ENCODE results near the gene ATF7.

DNA sequence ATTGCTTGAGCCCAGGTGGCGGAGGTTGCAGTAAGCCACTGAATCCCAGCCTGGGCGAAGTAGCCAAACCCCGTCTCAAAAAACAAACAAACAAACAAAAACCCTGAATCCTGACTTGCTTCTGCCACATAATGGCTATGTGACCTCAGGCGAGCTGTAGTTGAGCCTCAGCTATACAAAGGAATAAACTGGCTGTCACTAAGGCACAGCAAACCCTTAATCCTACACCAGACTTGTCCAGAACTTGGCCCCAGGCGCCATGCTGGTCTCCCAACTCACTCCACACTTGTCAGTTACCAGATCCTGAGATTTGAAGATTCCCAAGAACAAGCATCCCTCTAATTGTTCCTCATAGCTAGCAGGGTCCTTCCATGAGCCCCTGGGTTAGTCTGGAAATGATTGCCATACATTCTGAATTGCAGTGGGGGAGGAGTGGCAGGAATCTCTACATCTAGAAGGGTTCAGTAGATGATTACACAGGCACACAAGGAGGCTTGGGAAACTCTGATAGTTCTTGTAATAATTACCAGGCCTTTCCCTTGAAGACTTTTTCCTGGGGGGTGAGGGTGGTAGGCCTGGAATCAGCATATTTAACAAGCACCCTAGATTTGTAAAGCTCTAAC, 136.8 kb downstream of the ATF7 start:
- TF ChIP-seq, protein P1, sequence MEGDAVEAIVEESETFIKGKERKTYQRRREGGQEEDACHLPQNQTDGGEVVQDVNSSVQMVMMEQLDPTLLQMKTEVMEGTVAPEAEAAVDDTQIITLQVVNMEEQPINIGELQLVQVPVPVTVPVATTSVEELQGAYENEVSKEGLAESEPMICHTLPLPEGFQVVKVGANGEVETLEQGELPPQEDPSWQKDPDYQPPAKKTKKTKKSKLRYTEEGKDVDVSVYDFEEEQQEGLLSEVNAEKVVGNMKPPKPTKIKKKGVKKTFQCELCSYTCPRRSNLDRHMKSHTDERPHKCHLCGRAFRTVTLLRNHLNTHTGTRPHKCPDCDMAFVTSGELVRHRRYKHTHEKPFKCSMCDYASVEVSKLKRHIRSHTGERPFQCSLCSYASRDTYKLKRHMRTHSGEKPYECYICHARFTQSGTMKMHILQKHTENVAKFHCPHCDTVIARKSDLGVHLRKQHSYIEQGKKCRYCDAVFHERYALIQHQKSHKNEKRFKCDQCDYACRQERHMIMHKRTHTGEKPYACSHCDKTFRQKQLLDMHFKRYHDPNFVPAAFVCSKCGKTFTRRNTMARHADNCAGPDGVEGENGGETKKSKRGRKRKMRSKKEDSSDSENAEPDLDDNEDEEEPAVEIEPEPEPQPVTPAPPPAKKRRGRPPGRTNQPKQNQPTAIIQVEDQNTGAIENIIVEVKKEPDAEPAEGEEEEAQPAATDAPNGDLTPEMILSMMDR (IDR thresholded peaks at IDR 0.05; ENCODE audit: low read depth, low read length, poor library complexity, severe bottlenecking) = no peak
- no peak for TF ChIP-seq EZH2phosphoT487 (IDR thresholded peaks at IDR 0.05; ENCODE audit: borderline replicate concordance, low read length)

All from DOHH2 (cell line).